ENCODE data around the gene ZNF488. TPM values are rescaled to one million over a fixed set of nuclear protein-coding genes. Genes with fewer than 3 reads are reported as not detected.
"Not testable (repeated sequence)": the region's sequence is repeated elsewhere in the genome, so short reads cannot be mapped to it uniquely, and the experiment has no call there.

ZNF488 gene, protein sequence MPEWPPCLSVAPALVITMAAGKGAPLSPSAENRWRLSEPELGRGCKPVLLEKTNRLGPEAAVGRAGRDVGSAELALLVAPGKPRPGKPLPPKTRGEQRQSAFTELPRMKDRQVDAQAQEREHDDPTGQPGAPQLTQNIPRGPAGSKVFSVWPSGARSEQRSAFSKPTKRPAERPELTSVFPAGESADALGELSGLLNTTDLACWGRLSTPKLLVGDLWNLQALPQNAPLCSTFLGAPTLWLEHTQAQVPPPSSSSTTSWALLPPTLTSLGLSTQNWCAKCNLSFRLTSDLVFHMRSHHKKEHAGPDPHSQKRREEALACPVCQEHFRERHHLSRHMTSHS
- 0.22 TPM for polyA plus RNA-seq (2013, experiment 1 of 2; ENCODE audit: insufficient read length)
- 0.32 TPM for polyA plus RNA-seq (2013, experiment 2 of 2; ENCODE audit: insufficient read length)

- peak; percentile 74 for DNase-seq
Observed at GRCh38 chr10:47384148-47384921, at the start of gene ZNF488. Gene ZNF488 (minus strand): TSS chr10:47384293. CDS start chr10:47368829, 15,464 bp downstream.

GRCh38 chr10:47425813-47426419, 41.8 kb upstream of the ZNF488 start:
- DNase-seq: no peak

DNA sequence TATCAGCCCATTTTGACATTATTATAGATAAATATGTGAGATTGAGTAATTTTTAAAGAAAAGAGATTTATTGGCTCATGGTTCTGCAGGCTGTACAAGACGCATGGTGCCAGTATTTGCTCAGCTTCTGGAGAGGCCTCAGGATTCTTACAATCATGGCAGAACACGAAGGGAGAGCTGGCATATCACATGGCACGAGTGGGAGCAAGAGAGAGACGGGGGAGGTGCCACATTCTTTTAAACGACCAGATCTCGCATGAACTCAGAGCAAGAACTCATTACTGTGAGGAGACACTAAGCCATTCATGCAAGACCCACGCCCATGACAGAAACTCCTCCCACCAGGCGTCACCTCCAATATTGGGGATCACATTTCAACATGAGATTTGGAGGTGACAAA, 40.1 kb upstream of the ZNF488 start:
- no peak for DNase-seq

DNA sequence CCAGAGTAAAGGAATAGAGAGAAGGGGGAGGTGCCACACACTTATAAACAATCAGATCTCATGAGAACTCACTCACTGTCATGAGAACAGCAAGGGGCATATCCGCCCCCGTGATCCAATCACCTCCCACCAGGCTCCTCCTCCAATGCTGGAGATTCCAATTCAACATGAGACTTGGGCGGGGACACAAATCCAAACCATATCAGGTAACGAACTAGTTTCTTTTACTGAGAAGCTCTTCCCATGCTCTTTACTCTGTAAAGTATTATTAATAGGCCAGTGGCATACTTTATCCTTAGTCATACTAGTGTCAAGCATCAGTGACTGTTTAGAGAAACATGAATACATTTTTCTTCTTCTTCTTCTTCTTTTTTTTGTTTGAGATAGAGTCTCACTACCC, 39.4 kb upstream of the ZNF488 start:
- DNase-seq: no peak

GRCh38 chr10:47421057-47421952, 37.2 kb upstream of the ZNF488 start:
- no peak for DNase-seq

- DNase-seq: no peak
Observed at GRCh38 chr10:47420305-47421056, 36.4 kb upstream of the ZNF488 start.

GRCh38 chr10:47419421-47419820, 35.3 kb upstream of the ZNF488 start:
- DNase-seq: no peak

DNA sequence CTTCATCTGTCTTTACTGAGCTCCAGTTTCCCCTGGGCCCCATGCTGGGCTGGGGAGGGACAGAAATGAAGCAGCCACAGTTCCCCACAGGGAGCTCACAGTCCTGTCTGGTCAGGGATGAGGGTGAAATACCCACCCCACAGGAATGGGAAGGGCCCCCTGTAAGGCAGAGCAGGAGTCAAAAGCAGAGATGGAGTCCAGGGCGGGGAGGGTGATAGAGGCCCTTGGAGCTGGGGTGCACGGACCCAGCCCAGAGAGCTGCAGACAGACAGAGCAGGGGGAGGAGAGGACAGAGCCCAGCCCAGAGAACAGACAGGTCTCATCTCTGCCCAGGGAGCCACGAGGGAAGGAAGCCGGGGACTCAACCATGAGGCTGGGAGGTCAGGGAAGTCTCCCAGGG, 34.9 kb upstream of the ZNF488 start:
- peak; percentile 16 for DNase-seq

- no peak for DNase-seq
Observed at GRCh38 chr10:47418321-47418720, 34.2 kb upstream of the ZNF488 start.

DNA sequence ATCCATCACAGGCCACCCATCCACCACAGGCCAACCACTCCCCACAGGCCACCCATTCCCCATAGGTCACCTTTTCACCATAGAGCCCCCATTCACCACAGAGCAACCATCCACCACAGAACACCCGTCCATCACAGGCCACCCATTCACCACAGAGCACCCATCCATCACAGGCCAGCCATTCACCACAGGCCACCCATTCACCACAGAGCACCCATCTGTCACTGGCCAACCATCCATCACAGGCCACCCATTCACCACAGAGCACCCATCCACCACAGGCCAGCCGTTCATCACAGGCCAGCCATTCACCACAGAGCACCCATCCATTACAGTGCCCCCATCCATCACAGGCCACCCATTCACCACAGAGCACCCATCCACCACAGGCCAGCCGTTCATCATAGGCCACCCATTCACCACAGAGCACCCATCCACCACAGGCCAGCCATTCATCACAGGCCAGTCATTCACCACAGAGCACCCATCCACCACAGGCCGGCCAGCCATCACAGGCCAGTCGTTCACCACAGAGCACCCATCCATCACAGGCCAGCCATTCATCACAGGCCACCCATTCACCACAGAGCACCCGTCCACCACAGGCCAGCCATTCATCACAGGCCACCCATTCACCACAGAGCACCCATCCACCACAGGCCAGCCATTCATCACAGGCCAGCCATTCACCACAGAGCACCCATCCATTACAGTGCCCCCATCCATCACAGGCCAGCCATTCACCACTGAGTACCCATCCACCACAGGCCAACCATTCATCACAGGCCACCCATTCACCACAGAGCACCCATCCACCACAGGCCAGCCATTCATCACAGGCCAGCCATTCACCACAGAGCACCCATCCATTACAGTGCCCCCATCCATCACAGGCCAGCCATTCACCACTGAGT, 32.5 kb upstream of the ZNF488 start:
- not testable (repeated sequence) for DNase-seq

DNA sequence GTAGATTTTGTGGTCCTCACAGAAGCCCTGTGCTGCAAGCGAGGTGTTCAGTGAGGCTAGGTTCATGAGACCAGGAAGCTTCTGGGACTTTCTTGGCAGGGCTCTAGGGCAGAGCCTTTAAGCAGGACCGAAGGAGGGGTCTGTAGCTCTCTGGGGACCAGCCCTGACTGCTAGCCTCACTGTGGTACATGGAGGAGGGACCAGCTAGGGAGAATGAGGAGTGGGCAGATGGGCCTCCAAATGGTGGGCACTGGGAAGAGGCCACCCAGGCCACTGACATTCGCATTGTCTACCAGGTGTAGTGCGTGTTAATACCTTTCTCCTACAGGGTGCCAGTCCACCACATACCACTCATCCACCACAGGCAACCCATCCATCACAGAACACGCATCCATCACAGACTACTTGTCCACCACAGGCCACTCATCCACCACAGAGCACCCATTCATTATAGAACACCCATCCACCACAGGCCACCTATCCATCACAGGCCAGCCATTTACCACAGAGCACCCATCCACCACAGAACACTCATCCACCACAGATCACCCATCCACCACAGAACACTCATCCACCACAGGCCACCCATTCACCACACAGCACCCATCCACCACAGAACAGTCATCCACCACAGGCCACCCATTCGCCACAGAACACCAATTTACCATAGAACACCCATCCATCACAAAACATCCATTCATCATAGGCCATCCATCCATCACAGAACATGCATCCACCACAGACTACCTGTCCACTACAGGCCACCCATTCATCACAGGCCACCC, 31.6 kb upstream of the ZNF488 start:
- DNase-seq: no peak

DNA sequence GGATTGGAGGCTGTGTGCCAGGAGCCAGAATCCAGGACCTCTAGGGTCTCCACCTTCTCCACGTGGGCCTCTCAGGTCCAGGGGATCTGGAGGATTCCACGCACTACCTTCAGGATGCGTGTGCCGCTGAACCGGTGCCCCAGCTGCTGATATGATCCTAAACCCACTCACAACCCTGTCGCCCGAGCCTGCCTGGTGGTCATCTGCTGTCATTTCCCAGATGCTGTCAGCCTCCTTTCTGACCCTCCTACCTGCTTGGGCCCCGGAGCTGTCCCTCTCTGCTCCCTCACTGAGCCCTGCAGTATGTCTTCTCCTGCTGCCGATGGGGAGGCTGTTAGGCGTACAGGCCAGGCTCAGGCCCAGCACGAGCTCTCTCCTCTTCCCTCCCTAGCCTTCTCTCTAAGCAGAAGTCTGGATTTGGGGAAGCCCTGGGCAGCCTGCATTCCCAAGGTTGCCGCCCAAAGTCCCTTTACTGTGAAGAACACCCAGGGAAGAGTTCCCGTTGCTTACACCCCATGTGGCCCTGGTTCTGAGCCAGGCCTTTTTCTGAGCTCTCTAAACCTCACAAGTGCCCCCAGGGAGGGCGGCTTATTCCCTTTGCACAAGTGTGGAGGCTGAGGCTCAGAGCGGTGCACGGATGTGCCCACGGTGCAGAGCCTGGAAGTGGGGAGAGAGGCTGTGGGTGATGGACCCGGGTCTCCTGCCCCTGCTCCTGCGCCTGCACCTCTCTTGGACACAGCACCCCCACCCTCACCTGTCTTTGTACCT, 30.8 kb upstream of the ZNF488 start:
- no peak for DNase-seq

- DNase-seq: no peak
Observed at GRCh38 chr10:47414227-47414592, 30.1 kb upstream of the ZNF488 start.

GRCh38 chr10:47413531-47414226, 29.6 kb upstream of the ZNF488 start:
- DNase-seq: no peak

DNA sequence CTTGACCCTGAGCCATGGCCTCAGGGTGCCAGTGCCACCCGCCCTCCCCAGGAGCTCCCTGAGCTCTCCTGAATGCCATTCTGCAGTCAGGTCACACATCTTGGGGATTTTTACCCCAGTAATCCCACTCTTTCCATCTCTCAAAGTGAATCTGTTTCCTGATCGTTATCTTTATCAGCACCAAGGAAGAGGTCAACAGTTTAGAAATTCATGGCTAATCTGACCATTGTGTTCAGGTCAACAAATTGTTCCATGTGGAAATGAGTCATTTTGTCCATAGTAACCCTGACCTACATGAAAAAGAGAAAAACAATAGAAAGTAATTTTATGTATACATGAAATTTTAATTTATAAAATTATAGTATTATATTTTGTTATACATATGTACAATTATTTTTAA, 28.8 kb upstream of the ZNF488 start:
- DNase-seq: no peak

DNA sequence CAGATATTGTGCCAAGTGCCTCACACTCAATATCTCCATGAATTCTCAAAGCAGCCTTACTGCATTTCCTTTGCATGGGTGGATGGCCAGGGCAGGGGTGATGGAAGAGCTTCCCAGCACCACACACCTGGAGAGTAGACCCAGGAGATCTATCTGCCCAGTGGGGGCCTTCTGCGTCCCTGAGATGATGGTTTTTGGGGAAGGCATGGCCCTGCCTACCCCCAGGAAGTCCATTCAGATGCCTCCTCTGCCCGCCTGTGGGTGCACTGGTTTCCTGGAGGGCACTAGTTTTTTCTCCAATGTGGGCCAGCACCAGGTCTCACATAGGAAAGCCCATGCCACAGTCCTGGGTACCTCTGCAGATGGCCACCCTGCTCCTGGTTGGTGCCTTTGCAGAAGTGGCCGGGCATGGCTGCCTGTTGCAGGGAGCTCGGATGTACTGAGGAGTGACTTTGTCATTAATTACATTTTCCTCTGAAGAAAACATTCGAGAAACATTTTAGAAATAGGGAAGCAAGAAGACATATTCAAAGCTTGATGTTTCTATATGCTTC, 28.2 kb upstream of the ZNF488 start:
- DNase-seq: no peak

DNA sequence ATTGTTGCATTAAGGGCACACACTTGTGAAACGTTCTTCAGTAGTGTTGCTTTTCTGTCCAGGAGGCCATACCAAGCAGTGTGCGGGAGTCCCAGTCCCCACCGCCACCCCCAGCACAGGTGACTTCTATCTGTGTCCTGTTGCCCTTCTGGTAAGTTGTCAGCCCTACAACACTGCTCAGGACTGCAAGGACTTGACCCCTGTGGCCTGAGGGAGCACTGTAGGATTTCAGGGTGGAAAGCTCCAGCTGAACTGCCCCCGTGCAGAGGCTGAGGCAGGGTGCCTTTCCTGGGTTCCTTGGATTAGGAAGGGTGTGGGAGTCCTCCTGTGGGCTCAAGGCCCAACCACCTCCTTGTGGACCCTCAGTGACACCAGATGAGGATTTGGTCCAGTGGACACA, 26.8 kb upstream of the ZNF488 start:
- DNase-seq: no peak

DNA sequence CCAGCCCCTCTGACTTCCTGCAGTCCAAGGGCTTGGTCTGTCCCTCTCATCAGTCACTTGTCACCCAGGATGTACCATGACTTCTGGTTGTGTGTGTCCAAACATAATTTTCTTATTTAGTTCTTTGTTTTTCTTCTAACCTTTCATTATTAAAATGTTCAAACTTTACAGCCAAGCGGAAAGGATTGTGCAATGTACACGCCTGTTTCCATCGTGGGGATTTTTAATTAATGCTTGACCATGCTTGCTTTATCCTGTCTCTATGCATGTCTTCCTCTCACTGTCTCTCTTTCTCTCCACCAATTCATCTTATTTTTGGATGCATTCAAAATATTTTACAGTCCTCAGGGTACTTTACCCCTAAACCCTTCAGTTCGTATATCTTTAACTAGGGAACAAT, 26.2 kb upstream of the ZNF488 start:
- no peak for DNase-seq

Measured in fibroblast of skin of scalp (primary cell).